Fibroblast of lung (primary cell): ENCODE data around the gene PNLIP.

Source experiments
- CTCF ChIP-seq, 2 donors: IDR thresholded peaks in 1 of 2; conservative IDR thresholded peaks in 1 of 2; 1 replicate in 1 of 2; 2 replicates in 1 of 2; pipeline ENCODE4 v1.5.1; 2011 to 2012; ENCODE audit warnings: low read length in 2 of 2, control low read depth in 1 of 2, inconsistent platforms in 1 of 2, low read depth in 1 of 2, mild to moderate bottlenecking in 1 of 2
- EZH2 ChIP-seq: IDR thresholded peaks from 2 replicates; pipeline ENCODE4 v1.5.1; 2012; ENCODE audit warnings: low read length, control low read depth, mild to moderate bottlenecking; ENCODE audit errors: missing control alignments

GRCh38 chr10:116548301-116548700 is 2.6 kb downstream of the PNLIP start:
- TF ChIP-seq CTCF (conservative IDR thresholded peaks at IDR 0.05 in 1 of 2, IDR thresholded peaks at IDR 0.05 in 1 of 2; ENCODE audit: low read depth in 1 of 2, low read length in 2 of 2), result no peak
- TF ChIP-seq EZH2, result no peak
